Peyer's patch (tissue), 4 donors: Measurements from ENCODE around the gene CACNG1. TPM values are rescaled to one million over a fixed set of nuclear protein-coding genes. Genes with fewer than 3 reads are reported as not detected.
"Not testable (repeated sequence)": the region's sequence is repeated elsewhere in the genome, so short reads cannot be mapped to it uniquely, and the experiment has no call there.

Experiments used
- DNase-seq, 3 donors: peaks; one replicate each; pipeline ENCODE4 v3.0.0-alpha.2; 2017 to 2019
- H3K27ac ChIP-seq, 4 donors: fragments of 200-600 bp; sonication (generic); one replicate each; pipeline ENCODE4 v1.5.1; 2016 to 2019
- H3K27me3 ChIP-seq, 2 donors: fragments of 200-600 bp; sonication (generic); one replicate each; pipeline ENCODE4 v1.5.1; 2019
- H3K36me3 ChIP-seq, 3 donors: fragments of 200-600 bp; sonication (generic); one replicate each; pipeline ENCODE4 v1.5.1; 2016 to 2019
- H3K4me1 ChIP-seq, 4 donors: fragments of 200-600 bp; sonication (generic); one replicate each; pipeline ENCODE4 v1.5.1; 2016 to 2019
- H3K4me3 ChIP-seq, 4 donors: fragments of 200-600 bp; sonication (generic); 1 replicate in 3 of 4; 2 replicates in 1 of 4; pipeline ENCODE4 v1.5.1; 2016 to 2019; ENCODE audit warnings: mild to moderate bottlenecking in 1 of 4
- H3K9me3 ChIP-seq, 4 donors: fragments of 200-600 bp; sonication (generic); one replicate each; pipeline ENCODE4 v1.5.1; 2016 to 2019; ENCODE audit warnings: mild to moderate bottlenecking in 1 of 4
- POLR2A ChIP-seq, 2 donors: fragments of 450-650 bp; IDR thresholded peaks; one replicate each; pipeline ENCODE4 v1.5.1; 2017; ENCODE audit warnings: antibody characterized with exemption in 2 of 2, mild to moderate bottlenecking in 2 of 2, moderate library complexity in 2 of 2
- total RNA-seq, 4 donors: library from RNA; depleted of rRNA; stranded (reverse); fragments of >200 nt; gene quantifications; one replicate each; pipeline ENCODE4 v1.1.0, GENCODE V29; 2016
- TF ChIP-seq, protein P1 (sequence below), 6 experiments: fragments of 450-650 bp in 4 of 6; fragments of 200-600 bp in 2 of 6; sonication (generic) in 1 of 6; IDR thresholded peaks; one replicate each; pipeline ENCODE4 v1.5.1; 2017 to 2019; ENCODE audit warnings: antibody characterized with exemption in 6 of 6, mild to moderate bottlenecking in 3 of 6, moderate library complexity in 1 of 6

The CACNG1 gene
- total RNA-seq, 4 donors from 2014 or later, result not detected

- TF ChIP-seq, protein P1, sequence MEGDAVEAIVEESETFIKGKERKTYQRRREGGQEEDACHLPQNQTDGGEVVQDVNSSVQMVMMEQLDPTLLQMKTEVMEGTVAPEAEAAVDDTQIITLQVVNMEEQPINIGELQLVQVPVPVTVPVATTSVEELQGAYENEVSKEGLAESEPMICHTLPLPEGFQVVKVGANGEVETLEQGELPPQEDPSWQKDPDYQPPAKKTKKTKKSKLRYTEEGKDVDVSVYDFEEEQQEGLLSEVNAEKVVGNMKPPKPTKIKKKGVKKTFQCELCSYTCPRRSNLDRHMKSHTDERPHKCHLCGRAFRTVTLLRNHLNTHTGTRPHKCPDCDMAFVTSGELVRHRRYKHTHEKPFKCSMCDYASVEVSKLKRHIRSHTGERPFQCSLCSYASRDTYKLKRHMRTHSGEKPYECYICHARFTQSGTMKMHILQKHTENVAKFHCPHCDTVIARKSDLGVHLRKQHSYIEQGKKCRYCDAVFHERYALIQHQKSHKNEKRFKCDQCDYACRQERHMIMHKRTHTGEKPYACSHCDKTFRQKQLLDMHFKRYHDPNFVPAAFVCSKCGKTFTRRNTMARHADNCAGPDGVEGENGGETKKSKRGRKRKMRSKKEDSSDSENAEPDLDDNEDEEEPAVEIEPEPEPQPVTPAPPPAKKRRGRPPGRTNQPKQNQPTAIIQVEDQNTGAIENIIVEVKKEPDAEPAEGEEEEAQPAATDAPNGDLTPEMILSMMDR (IDR thresholded peaks at IDR 0.05), result no peak
- no peak for TF ChIP-seq POLR2A (IDR thresholded peaks at IDR 0.05)
- H3K9me3 ChIP-seq, result no peaks in the 10 kb centered on the region
- peaks cover 0 to 29% (median 0%) of the 10 kb centered on the region in 3 donors for H3K36me3 ChIP-seq
- H3K4me1 ChIP-seq, result no peaks in the 10 kb centered on the region
- no peak overlapping the region for H3K4me3 ChIP-seq
- DNase-seq, result no peak
- no peak overlapping the region for H3K27ac ChIP-seq
- no peaks in the 10 kb centered on the region for H3K27me3 ChIP-seq
Measured at GRCh38 chr17:67085406-67085805, 41.1 kb downstream of the CACNG1 start.

GRCh38 chr17:67088639-67089038 lies 44.3 kb downstream of the CACNG1 start:
- no peaks in the 10 kb centered on the region for H3K4me1 ChIP-seq
- no peak for DNase-seq
- TF ChIP-seq, protein P1 (IDR thresholded peaks at IDR 0.05), result no peak
- no peak for TF ChIP-seq POLR2A (IDR thresholded peaks at IDR 0.05)
- H3K27ac ChIP-seq, result no peak overlapping the region
- H3K27me3 ChIP-seq, result no peaks in the 10 kb centered on the region
- H3K36me3 ChIP-seq, result peaks cover 0 to 29% (median 0%) of the 10 kb centered on the region in 3 donors
- H3K4me3 ChIP-seq, result no peak overlapping the region
- H3K9me3 ChIP-seq, result no peaks in the 10 kb centered on the region

DNA sequence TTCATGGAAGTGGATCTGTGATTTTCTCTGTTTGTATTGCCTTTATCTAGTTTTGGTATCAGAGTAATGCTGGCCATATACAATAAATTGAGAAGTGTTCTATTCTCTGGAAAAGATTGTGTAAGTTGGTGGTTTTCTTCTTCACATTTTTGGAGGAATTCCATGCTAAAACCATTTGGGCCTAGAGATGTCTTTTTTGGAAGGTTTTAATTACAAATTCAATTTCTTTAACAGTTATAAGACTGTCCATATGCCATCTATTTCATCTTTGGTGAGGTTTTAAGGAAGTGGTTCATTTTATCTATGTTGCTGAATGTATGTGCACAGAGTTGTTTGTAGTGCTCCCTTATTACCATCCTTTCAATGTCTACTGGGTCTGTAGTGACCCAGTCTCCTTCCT lies 46.0 kb downstream of the CACNG1 start:
- DNase-seq, result no peak
- Histone ChIP-seq H3K27ac (no peak overlapping the region), H3K9me3 (no peaks in the 10 kb centered on the region), H3K4me3 (no peak overlapping the region), H3K4me1 (no peaks in the 10 kb centered on the region), H3K36me3 (peaks cover 0 to 23% (median 0%) of the 10 kb centered on the region in 3 donors), H3K27me3 (no peaks in the 10 kb centered on the region)
- TF ChIP-seq POLR2A (IDR thresholded peaks at IDR 0.05), result no peak
- TF ChIP-seq, protein P1 (IDR thresholded peaks at IDR 0.05), result no peak

DNA sequence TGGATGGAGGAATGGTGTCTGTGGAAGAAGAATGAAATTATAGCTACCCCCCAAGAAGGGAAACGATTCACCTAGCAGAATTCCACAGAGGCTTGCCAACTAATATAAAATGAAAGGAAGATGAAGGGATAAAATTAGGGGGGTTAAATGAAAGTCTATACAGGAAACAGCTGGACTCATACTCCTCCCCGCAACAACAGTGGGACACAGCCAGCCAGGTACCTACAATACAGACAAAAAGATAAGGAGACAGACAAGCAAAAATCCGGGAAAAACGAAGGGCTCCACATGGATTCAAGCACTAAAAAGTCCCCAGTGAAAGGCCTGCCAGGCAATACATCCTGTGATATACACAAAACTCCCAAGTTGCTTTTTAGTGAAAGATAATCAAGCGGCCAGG lies 47.9 kb downstream of the CACNG1 start:
- TF ChIP-seq, protein P1 (IDR thresholded peaks at IDR 0.05), result no peak
- TF ChIP-seq POLR2A (IDR thresholded peaks at IDR 0.05), result no peak

DNA sequence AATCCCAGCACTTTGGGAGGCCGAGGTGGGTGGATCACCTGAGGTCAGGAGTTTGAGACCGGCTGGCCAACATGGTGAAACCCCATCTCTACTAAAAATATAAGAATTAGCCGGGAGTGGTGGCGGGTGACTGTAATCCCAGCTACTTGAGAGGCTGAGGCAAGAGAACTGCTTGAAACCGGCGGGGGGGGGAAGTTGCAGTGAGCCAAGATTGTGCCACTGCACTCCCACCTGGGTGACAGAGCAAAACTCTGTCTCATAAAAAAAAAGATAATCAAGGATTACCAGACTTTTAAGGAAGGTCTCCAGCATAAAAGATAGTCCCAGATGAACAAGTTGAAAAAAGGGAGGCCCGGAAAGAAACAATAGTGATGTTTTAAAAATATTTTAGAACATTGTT lies 48.4 kb downstream of the CACNG1 start:
- H3K27ac ChIP-seq, DNase-seq, H3K9me3 ChIP-seq, H3K27me3 ChIP-seq, H3K4me3 ChIP-seq, H3K36me3 ChIP-seq, H3K4me1 ChIP-seq: not testable (repeated sequence)

More for the DNA sequence above, 47.9 kb downstream of the CACNG1 start:
- no peak overlapping the region for H3K27ac ChIP-seq
- no peak overlapping the region for H3K4me3 ChIP-seq
- no peak for DNase-seq
- peaks cover 0 to 10% (median 0%) of the 10 kb centered on the region in 3 donors for H3K36me3 ChIP-seq
- no peaks in the 10 kb centered on the region for H3K4me1 ChIP-seq
- no peaks in the 10 kb centered on the region for H3K9me3 ChIP-seq
- H3K27me3 ChIP-seq, result no peaks in the 10 kb centered on the region

DNA sequence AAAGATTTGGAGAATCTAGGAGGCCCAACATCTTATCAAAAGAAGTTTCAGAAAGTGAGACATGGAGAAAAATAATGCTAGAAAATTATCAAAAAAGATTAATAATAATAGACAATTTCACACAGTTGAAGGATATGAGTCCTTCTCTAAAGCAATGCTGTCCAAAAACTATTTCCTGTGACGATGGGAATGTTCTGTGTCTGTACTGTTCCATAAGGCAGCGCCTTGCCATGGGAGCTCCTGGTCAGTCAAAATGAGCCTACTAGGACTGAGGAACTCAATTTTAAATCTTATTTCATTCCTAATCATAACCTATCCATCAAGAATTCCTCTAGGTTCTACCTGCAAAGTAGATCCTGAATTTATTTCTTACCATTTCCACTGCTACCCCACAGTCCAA lies 49.0 kb downstream of the CACNG1 start:
- TF ChIP-seq POLR2A (IDR thresholded peaks at IDR 0.05), result no peak
- TF ChIP-seq, protein P1 (IDR thresholded peaks at IDR 0.05), result no peak
- peaks cover 0 to 10% (median 0%) of the 10 kb centered on the region in 3 donors for H3K36me3 ChIP-seq
- H3K4me3 ChIP-seq, result no peak overlapping the region
- H3K27me3 ChIP-seq, result no peaks in the 10 kb centered on the region
- H3K4me1 ChIP-seq, result no peaks in the 10 kb centered on the region
- DNase-seq, result no peak
- H3K9me3 ChIP-seq, result no peaks in the 10 kb centered on the region
- H3K27ac ChIP-seq, result no peak overlapping the region

- not testable (repeated sequence) for DNase-seq, H3K36me3 ChIP-seq, H3K27me3 ChIP-seq, H3K27ac ChIP-seq, H3K4me3 ChIP-seq, H3K4me1 ChIP-seq, H3K9me3 ChIP-seq
Measured at GRCh38 chr17:67095291-67095690, 50.9 kb downstream of the CACNG1 start.
